COR-L47 (cell line): Measurements from ENCODE around the gene STK17B.

ENCODE experiments used
- DNase-seq: peaks from one replicate; lab custom pipeline; 2025; lab: John Stamatoyannopoulos, UW

STK17B gene

GRCh38 chr2:196155575-196155974, 15.8 kb downstream of the STK17B start:
- no peak for DNase-seq

GRCh38 chr2:196153480-196153879, 17.9 kb downstream of the STK17B start:
- no peak for DNase-seq

GRCh38 chr2:196149948-196150347, 21.4 kb downstream of the STK17B start:
- DNase-seq: no peak

GRCh38 chr2:196148736-196149135, 22.6 kb downstream of the STK17B start:
- DNase-seq: no peak

GRCh38 chr2:196145256-196145655, 26.1 kb downstream of the STK17B start:
- DNase-seq: no peak

GRCh38 chr2:196144513-196145126, 26.8 kb downstream of the STK17B start:
- DNase-seq: no peak

- DNase-seq: no peak
These were observed 27.6 kb downstream of the STK17B start for GRCh38 chr2:196143730-196144131.

- no peak for DNase-seq
These were observed 28.6 kb downstream of the STK17B start for GRCh38 chr2:196142825-196143224.

- DNase-seq: no peak
These were observed 31.2 kb downstream of the STK17B start for GRCh38 chr2:196140213-196140612.

- DNase-seq: no peak
These were observed 34.1 kb downstream of the STK17B start for GRCh38 chr2:196137271-196137670.

- DNase-seq: no peak
These were observed 35.2 kb downstream of the STK17B start for GRCh38 chr2:196136151-196136550.

GRCh38 chr2:196131949-196132925, 39.1 kb downstream of the STK17B start:
- peak; percentile 5 for DNase-seq

GRCh38 chr2:196131384-196131937, 39.9 kb downstream of the STK17B start:
- DNase-seq: no peak

- no peak for DNase-seq
These were observed 41.1 kb downstream of the STK17B start for GRCh38 chr2:196130039-196130825.

- DNase-seq: no peak
These were observed 42.6 kb downstream of the STK17B start for GRCh38 chr2:196128749-196129148.

- DNase-seq: no peak
These were observed 45.8 kb downstream of the STK17B start for GRCh38 chr2:196125596-196125995.

GRCh38 chr2:196123679-196124373, 47.6 kb downstream of the STK17B start:
- DNase-seq: no peak

GRCh38 chr2:196119926-196120325, 51.5 kb downstream of the STK17B start:
- DNase-seq: no peak

GRCh38 chr2:196117214-196117705, 54.1 kb downstream of the STK17B start:
- DNase-seq: no peak

- no peak for DNase-seq
These were observed 58.1 kb downstream of the STK17B start for GRCh38 chr2:196113061-196113974.
